Measurements from ENCODE around the gene LRP10.

GRCh38 chr14:22887990-22888378 lies 16.4 kb downstream of the LRP10 start:
- TF ChIP-seq POLR2A (IDR thresholded peaks at IDR 0.05; ENCODE audit: low read length) (no peak), GATA1 (IDR thresholded peaks at IDR 0.05; ENCODE audit: low read depth, low read length) (no peak)
